ENCODE data around the gene EEF1A2. TPM values are rescaled to one million over a fixed set of nuclear protein-coding genes. Genes with fewer than 3 reads are reported as not detected.

EEF1A2 gene
- total RNA-seq, result 858 TPM

DNA sequence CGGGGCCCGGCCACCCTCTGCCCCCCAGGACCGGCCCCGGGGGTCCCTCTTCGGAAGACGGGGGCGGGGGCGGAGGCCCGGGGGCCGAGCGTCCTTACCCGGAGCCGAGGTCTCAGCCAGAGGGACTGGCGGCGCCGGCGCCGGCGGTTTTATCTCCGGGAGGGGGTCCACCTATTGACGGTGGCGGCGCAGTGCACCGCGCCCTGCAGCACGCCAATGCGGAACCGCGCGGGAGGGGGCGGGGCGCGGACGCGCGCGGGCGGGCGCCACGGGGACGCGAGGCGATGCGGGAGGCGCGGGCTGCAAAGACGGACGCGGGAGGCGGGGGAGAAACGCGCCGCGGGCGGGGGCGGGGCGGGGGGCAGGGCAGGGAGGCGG is at the start of gene EEF1A2:
TSS of gene EEF1A2 (minus strand) at position 124 of the 378 bp plus-strand sequence. CDS start 1,320 bp downstream, outside the sequence.
- peak; percentile 55 for DNase-seq

GRCh38 chr20:63548542-63548941 is 49.7 kb upstream of the EEF1A2 start:
- DNase-seq, result no peak

GRCh38 chr20:63547725-63548480 is 49.0 kb upstream of the EEF1A2 start, which contains the start of gene SRMS:
TSS of gene SRMS (minus strand) at chr20:63547749. CDS start at chr20:63547463, 286 bp downstream.
- DNase-seq, result no peak

GRCh38 chr20:63546956-63547724 is 48.3 kb upstream of the EEF1A2 start:
- no peak for DNase-seq

DNA sequence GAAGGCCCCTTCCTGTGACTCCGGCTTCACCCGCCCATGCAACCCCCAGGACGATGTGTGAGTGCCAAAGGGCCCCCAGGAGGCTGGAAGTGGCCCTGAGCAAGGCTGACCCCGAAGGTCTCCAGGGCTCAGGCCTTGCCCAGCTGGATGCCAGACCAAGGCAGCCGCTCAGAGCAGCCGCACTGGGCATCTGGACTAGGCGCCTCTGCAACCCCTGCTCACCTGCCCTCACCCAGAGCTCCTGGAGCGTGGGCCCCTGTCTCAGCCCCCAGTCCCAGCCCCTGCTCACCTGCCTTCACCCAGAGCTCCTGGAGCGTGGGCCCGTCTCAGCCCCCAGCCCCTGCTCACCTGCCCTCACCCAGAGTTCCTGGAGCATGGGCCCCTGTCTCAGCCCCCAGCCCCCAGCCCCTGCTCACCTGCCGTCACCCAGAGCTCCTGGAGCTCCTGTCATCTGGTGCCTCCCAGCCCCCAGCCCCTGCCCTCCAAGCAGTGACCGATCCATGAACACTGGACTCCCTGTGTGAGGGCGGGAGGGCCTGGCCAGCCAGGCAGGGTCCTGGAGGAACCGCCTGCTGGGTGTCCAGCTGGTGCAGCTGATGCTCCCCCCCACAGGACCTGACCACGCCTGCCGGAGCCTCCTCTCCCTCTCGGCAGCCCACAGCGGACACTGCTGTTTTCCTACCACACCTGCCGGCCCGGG is 47.5 kb upstream of the EEF1A2 start:
- DNase-seq, result no peak

DNA sequence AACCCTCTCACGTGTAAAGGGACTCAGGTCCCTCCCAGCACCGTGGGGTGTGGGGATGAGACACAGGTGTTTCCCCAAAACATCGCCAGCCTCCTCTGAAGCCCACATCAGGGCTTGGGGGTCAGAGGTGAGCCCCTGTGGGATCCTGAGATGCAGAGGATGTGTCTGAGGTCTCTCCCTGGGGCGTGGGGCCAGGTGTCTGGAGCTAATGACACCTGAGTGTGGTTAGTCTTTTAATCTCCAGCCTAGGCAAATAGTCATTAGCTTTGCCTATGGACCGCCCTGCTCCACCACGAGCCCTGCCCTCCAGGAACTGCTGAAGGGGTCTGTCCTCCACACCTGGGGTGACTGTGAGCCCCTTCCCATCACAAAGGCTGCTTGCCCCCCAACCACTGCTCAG is 46.9 kb upstream of the EEF1A2 start:
- no peak for DNase-seq

DNA sequence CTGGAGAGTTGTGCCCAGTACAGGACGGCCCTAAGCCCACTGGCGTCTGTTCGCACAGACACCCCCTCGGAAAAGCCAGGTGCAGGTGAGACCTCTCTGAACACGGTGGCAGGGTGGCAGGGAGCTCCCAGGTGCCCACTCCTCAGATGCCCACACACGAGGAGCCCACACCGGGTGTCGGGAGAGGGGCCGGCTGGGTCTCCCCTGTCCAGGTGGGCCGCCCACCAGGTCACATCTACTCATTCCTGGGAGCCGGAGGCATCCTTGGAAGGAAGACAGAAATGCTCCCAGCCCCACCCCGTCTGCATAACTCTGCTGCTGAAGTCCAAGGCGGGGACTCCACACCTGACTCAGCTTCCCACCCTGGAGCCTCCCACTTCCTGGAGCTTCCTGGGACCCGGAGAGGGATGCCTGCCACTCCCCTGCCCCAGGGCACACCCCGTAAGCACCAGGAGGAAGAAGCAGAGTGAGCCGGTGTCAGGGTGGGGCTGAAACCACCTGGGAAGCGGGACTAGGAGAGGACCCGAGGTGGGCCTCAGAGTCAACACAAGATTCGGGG is 46.2 kb upstream of the EEF1A2 start:
- DNase-seq, result no peak

- DNase-seq, result no peak
Observed at GRCh38 chr20:63544241-63544957, 45.5 kb upstream of the EEF1A2 start.

- no peak for DNase-seq
Observed at GRCh38 chr20:63543733-63544132, 44.9 kb upstream of the EEF1A2 start.

- DNase-seq, result no peak
Observed at GRCh38 chr20:63543131-63543530, 44.2 kb upstream of the EEF1A2 start.

DNA sequence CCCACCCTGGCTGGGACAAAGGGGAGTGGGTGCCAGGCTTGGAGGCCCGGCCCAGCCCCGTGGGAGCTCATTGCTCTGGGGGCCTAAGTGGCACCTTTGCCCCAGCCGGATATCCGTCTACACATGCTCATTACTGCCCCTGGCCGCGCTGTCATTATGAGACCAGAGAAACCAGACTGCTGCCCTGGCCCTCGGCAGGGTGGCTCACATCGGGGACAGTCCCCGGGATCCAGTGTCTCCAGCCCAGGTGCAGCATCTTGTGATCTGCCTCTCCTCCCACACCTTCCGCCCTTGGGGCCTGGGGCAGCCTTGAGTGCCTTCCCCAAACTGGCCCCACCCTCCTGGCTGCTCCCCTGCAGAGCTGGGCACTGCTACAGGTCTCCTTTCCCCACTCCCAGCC is 43.8 kb upstream of the EEF1A2 start:
- no peak for DNase-seq

DNA sequence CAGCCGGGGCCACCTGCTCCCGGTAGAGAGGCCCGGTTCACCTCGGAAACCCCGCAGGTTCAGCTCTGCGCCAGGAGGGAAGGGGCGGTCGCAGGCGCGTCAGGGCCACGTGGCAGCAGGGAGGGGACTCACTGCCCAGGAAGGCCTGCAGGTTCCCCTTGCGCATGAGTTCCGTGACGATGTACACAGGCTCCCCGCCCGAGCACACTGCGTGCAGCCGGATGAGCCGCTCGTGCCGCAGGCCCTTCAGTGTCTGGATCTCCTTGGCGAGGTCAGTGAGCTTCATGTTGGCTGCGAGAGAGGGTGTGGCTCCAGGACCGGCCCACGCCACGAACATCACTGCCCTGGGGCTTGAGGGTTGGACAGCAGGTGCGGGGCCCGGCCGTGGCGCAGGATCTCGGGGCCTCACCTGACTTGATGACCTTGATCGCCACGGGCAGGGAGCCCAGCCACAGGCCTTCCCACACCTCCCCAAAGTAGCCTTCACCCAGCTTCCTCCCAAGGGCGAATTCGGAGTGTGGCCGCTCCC is 43.2 kb upstream of the EEF1A2 start:
- no peak for DNase-seq

- DNase-seq, result no peak
Observed at GRCh38 chr20:63541371-63541770, 42.5 kb upstream of the EEF1A2 start.

DNA sequence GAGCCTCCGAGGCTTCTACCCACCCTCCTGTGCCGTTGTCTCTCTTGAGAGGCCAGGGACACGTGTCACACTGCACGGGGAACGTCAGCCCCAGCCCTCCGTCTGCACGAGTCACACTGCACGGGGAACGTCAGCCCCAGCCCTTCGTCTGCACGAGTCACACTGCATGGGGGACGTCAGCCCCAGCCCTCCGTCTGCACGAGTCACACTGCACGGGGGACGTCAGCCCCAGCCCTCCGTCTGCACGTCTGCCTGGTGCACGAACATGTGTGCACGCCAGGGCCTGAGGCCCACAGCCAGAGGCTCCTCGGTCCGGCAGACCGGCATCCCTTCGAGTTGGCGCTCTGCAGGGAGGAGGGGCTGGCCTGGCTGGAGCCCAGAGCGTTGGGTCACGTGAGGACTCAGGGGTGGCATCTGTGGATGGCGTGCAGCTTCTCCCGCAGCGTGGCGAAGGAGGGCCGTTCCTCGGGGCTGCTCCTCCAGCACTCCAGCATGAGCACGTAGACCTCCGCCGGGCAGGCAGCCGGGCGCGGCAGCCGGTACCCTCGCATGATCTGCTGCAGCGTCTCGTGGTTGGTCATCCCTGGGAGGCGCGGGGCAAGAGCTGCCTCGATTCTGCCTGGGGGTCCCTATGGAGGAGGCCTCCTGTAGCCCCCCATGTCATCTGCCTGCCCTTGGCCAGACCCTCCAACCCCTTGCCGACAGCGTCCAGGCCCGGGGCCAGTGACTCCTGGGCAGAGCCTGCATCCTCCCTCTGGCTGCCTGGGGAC is 41.7 kb upstream of the EEF1A2 start:
- no peak for DNase-seq

- DNase-seq, result no peak
Observed at GRCh38 chr20:63539441-63540370, 40.8 kb upstream of the EEF1A2 start.

- no peak for DNase-seq
Observed at GRCh38 chr20:63539092-63539430, 40.2 kb upstream of the EEF1A2 start.

- DNase-seq, result peak; percentile 47
Observed at GRCh38 chr20:63538204-63539091, 39.6 kb upstream of the EEF1A2 start.

DNA sequence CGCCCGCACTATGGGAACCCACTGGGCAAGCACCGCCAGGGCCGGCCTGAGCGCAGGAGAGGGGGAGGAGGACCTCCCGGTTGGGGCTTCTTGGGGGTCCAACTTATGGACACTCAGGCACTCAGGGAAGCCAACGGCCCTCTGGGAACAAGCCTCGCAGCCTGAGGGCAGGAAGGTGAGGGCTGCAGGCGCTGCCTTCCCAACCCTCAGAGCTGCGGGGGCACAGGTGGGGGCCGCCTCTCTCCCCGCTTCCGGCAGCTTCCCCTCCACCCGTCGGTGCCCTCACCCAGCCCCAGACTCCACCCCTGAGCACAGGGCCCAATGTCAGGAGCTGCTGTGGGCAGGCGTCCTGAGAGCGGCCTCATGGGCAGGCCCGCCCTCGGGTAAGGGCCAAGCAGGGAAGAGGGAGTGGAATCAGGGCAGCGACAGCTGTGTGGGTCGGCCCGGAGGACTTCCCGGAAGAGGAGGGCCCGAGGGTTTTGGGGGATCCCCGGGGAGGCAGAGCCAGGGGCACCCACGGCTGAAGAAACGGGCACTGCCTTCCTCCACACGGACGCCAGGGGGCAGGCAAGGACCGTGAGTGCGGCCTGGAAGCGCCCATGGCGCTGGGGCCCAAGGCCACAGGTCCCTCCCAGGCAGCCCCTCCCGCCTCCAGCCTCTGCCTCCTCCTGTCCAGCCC is 38.8 kb upstream of the EEF1A2 start:
- peak; percentile 87 for DNase-seq
